LNCaP clone FGC (cell line): ENCODE data around the gene MINDY4B.
A peak's percentile ranks its signal among the peaks of the same experiment; 100 is the strongest.

Experiments used
- DNase-seq: peaks from one replicate; pipeline ENCODE4 v3.0.0-alpha.2; 2011; ENCODE audit warnings: low read depth
- H3K4me3 ChIP-seq: 2 replicates; pipeline ENCODE4 v1.5.1; 2011; ENCODE audit warnings: mild to moderate bottlenecking, low read depth, low read length, control low read depth
- TF ChIP-seq, protein P1 (sequence below): IDR thresholded peaks from 2 replicates; pipeline ENCODE4 v1.5.1; 2012; ENCODE audit warnings: mild to moderate bottlenecking; ENCODE audit not compliant: control insufficient read depth, insufficient read depth; ENCODE audit errors: extremely low read depth

Gene MINDY4B

DNA sequence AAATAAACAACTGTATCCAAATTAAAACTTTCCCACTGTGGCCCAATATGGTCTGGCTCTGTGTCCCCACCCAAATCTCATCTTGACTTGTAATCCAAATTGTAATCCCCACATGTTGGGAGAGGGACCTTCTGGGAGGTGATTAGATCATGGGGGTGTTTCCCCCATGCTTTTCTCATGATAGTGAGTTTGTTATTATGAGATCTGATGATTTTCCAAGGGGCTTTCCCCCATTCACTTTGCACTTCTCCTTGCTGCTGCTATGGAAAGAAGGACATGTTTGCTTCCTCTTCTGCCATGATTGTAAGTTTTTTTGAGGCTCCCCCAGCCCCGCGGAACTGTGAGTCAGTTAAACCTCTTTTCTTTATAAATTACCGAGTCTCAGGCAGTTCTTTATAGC, 55.0 kb downstream of the MINDY4B start:
- TF ChIP-seq, protein P1, sequence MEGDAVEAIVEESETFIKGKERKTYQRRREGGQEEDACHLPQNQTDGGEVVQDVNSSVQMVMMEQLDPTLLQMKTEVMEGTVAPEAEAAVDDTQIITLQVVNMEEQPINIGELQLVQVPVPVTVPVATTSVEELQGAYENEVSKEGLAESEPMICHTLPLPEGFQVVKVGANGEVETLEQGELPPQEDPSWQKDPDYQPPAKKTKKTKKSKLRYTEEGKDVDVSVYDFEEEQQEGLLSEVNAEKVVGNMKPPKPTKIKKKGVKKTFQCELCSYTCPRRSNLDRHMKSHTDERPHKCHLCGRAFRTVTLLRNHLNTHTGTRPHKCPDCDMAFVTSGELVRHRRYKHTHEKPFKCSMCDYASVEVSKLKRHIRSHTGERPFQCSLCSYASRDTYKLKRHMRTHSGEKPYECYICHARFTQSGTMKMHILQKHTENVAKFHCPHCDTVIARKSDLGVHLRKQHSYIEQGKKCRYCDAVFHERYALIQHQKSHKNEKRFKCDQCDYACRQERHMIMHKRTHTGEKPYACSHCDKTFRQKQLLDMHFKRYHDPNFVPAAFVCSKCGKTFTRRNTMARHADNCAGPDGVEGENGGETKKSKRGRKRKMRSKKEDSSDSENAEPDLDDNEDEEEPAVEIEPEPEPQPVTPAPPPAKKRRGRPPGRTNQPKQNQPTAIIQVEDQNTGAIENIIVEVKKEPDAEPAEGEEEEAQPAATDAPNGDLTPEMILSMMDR = no peak
- no peak overlapping the region for H3K4me3 ChIP-seq
- DNase-seq = no peak

DNA sequence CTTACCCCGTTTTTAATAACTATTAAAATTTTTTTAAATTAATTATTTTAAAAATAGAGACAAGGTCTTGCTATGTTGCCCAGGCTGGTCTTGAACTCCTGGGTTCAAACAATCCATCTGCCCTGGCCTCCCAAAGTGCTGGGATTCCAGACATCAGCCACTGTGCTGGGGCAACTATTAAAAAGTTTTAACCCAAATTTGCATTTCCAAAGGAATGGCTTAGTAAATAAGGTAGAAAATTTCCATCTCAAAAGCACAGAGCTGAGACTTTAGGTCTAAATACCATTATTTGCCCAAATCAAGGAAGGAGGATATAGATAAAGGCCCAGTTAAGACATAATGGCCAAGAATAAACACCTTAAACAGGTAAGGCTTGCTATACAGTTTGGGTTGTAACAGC, 56.4 kb downstream of the MINDY4B start:
- H3K4me3 ChIP-seq = no peak overlapping the region
- TF ChIP-seq, protein P1 = no peak
- DNase-seq = no peak

DNA sequence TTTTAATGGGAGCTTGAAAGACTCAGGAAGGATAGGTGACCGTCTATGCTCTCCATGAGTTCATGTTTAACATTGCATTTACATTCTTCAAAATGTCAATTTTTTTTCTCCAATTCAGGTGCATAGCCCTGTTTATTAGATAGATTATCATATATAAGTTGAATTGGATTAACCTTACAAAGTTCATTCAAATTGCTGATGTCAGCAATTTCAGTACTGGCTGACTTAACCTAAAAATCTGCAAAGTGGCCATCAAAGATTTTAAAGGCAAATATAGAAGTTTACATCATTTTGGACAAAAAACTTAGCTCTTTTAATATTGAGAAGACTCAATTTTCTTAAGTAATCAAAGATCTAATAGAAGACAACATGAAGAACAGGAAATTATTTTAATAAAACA, 57.8 kb downstream of the MINDY4B start:
- H3K4me3 ChIP-seq = no peak overlapping the region
- TF ChIP-seq, protein P1 = no peak
- DNase-seq = no peak

DNA sequence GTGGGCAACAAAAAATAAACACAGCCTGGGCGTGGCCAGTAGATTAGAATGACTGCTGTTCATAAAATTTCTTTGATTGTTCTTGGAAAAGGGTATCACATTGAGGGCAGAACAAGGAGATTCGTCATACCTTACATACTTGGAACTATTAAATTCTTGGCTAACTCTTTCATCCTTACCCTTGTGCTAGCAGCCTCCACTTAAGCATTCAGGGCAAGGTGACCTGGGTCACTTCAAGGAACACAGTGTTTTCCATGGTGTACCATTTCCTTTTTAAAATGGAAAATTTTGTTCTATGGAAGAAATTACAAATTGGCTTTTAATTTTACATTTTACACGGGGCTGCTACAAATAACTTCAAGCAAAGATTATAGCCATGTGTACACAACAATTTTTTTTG, 60.8 kb downstream of the MINDY4B start:
- no peak for DNase-seq
- no peak overlapping the region for H3K4me3 ChIP-seq
- TF ChIP-seq, protein P1 = no peak

DNA sequence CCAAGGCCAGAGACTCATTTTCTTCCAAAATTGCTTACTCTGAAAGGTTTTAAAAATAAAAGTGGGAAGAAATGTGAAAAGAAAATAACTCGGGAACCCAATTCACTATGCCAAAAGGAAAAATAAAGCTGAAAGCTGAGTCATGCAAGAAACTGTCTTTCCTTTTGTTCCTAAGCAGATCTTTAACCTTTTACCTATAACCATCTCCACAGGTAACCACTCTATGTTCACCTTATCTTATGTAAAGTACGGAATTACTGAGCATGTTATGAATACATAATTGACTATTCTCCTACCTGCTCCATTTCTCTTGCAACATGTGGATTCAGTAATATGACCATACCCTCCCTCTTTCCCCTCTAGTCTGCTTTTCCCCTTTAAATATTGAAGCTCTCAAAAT, 62.0 kb downstream of the MINDY4B start:
- no peak for DNase-seq
- no peak overlapping the region for H3K4me3 ChIP-seq
- TF ChIP-seq, protein P1 = no peak

DNA sequence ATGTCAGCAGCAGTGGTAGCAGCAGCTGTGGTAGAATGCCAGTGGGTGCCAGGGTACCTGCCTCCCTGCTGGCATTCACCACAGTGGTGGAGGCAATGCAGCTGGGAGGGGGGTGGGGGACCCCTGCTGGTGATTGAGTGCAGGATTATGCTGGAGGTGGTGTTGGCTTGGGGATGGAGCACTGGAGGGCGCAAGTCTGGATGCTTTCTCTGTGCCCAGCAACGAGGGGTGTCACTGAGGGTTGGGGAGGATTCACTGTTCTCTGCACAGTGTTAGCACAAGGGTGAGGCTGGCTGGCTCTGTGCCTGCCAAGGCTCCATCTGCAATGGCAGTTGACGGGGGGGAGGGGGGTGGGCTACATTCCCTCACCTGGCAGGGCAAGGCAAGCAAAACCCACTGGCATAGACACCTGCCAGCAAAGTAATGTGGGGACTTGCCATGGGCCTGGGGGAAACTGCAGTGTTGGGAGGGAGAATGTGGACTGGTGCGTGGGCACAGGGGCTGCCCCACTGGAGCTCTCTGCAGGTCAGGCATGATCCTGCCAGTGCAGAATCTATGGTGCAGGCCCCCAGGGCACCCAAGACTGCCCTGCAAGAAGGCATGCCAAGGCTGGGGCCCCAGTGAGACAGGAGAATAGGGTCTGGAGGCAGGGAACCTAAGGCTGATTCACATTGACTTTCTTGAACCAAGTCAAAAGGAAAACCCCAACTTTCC, 64.3 kb downstream of the MINDY4B start:
- H3K4me3 ChIP-seq = no peak overlapping the region
- TF ChIP-seq, protein P1 = 0 out of 2 replicates have a peak, but pooled peaks have one; percentile 15
- no peak for DNase-seq

DNA sequence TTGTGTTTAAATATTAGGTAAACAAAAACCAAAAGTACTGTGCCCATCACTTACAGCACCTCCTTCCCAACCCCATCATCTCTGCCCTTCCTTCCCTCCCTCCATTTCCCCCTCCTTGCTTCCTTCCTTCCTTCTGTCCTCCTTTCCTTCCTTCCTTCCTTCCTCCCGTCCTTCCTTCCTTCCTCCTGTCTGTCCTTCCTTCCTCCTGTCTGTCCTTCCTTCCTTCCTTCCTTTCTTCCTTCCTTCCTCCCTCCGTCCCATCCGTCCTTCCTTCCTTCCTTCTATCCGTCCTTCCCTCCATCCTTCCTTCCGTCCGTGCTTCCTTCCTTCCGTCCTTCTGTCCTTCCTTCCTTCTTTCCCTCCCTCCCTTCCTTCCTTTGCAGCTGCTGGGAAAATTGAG, 74.5 kb downstream of the MINDY4B start:
- TF ChIP-seq, protein P1 = no peak
- no peak for DNase-seq
- no peak overlapping the region for H3K4me3 ChIP-seq
